Right ventricle myocardium inferior (tissue), 1 donor: ENCODE measurements around the gene MLPH. TPM values are rescaled to one million over a fixed set of nuclear protein-coding genes. Genes with fewer than 3 reads are reported as not detected.
A peak's percentile ranks its signal among the peaks of the same experiment; 100 is the strongest.

Experiments
- ATAC-seq: fragments of 200-7000 bp; cut with Tn5 transposase; one replicate; pipeline ENCODE4 v1.9.1; 2020; ENCODE audit warnings: mild to moderate bottlenecking, moderate library complexity
- DNase-seq: peaks from one replicate; pipeline ENCODE4 v3.0.0; 2021; ENCODE audit errors: missing footprints
- intact Hi-C: fragments of 100-400 bp; cut with DNase I; formaldehyde crosslinking; loops from one replicate; pipeline ENCODE4 v1.11.0; 2022
- total RNA-seq: library from RNA; stranded (reverse); fragmentation: NEBNext Ultra II Directional; extraction: Animal tissue kit (Norgen Biotek cat#: 25700); gene quantifications from one replicate; pipeline ENCODE4 v1.2.1, GENCODE V29; 2021
- donor health status: DM: no; HTN: yes; CAD: no; lungs with severe emphysema.

Gene MLPH
- total RNA-seq, 1 donor from 2014 or later = 79.0 TPM

DNA sequence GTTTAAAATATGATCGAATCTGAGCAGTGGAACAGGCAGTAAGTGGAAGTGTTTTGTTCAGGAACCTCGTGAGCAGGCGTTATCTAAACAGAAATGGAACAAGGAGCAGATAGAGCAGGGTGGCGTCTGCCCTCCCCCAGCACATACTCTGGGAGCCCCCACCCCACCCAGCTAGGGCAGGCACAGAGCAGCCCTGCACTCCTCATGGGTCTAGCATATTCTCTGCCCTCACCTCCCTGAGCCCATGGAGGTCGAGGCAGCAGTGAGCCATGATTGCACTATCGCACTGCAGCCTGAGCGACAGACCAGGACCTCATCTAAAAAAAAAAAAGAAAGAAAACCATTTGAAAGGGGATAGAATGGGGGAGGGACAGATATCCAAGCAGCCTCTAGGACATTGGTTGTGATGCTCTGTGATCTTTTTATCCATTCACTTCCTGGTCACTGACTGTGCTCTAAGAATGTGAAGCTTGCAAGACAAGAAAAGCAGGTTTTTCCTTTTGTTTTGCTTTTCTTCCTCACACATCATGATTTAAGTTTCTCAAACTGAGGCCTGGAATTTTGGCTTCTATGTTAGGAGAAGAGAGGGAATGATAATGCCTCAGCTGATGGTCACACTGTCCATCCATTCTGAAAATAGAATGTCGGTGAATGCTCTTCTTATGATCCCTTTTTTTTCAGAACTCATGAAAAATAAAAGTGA lies 3.1 kb downstream of the MLPH start:
- ATAC-seq = no peak
- no peak for DNase-seq
- intact Hi-C loops = no loop called here

DNA sequence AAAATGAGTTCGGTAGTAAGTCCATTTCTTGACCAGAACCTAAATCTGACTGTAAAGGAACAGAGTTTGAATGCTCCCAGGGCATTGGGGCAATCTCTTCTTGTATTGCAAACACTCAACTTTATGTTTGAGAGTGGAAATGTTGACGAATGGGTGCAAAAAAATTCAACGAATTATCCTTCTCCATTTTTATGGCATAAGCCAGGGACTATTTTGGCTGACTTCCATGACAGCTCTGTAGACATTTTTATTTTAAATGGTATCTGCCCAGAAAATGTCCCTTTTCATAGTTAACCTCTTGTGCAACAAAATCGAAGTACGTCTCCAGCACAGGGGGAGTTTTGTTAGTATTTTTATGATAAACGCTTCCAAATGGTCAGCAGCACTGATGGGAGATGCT lies 3.7 kb downstream of the MLPH start:
- ATAC-seq (no peak), DNase-seq (no peak)
- intact Hi-C loops = no loop called here

DNA sequence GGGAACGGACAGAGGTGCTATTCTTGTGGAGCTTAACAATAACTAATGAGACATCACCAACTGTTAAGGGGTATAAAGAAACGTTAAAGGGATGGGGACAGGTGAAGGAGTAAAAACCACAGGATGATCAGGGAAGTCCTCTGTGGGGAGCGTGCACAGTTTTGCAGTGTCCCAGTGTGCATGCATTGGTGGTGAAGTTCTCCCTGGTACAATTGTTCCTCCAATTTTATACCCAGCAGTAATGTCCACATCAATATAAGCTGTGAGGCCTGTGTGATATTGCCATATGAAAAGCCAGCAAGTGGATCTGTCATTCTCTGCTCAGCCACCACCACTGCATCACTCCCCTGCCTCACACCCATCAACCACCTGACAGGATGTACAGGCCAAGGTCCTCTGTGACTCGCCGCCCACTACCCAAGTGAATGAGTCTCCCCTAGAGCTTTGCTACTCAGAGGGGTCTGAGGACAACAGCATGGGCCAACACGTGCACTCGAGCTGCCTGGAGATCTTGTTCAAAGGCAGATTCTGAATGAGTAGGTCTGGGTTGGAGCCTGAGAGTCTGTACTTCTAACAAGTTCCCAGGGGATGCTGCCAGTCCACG lies 4.6 kb downstream of the MLPH start:
- ATAC-seq (no peak), DNase-seq (no peak)
- intact Hi-C loops = no loop called here

DNA sequence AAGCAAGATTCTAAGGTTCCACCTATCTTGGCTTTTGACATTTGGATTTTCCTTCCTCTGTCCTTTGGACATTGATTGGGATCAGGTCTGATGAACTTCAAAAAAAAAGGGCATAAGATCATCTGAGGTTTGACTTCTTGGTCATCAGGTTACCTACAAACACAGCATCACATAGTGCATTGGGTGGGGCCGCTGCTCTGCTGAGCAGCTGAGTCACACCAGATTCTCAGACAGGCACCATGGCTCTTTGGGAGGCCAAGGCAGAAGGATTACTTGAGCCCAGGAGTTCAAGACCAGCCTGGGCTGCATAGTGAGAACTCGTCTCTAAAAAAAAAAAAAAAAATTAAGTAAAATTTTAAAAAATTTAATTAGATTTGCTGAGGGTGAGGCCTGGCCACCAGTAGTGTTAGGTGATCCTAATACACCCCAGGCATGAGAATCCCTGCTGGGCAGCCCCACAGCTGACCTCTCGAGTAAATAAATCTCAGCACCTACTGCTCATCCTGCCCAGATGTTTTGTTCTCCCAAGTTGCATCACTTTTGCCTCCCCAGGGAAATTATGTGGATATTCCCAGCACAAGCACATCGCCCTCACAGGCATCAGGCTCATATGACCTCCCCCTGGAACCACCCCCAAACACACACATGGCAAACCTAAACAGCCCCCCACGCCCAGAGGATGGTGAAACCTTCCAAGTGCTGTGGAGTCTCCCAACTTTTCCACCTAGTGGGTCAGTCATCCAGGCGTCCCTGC lies 5.3 kb downstream of the MLPH start:
- ATAC-seq = no peak

DNA sequence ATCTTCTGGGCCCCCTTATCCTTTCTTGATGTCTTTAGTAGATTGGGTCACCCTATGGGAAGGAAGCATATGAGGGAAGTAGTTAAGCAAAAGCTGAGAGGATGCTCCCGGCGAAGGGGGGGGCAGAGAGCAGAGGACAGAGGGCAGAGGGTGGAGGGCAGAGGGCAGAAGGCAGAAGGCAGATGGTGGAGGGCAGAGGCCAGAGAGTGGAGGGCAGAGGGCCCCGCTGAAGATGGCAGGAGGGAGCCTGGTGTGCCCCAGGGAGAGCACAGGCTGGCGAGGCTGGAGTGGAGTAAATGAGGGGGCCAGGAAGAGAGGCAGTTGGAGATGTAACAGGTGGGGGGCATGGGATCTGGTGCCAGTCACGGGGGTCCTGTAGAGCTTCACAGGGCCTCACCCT lies 7.0 kb downstream of the MLPH start:
- intact Hi-C loops = no loop called here
- ATAC-seq (no peak), DNase-seq (no peak)

More for the DNA sequence above, 5.3 kb downstream of the MLPH start:
- no peak for DNase-seq
- intact Hi-C loops = no loop called here

DNA sequence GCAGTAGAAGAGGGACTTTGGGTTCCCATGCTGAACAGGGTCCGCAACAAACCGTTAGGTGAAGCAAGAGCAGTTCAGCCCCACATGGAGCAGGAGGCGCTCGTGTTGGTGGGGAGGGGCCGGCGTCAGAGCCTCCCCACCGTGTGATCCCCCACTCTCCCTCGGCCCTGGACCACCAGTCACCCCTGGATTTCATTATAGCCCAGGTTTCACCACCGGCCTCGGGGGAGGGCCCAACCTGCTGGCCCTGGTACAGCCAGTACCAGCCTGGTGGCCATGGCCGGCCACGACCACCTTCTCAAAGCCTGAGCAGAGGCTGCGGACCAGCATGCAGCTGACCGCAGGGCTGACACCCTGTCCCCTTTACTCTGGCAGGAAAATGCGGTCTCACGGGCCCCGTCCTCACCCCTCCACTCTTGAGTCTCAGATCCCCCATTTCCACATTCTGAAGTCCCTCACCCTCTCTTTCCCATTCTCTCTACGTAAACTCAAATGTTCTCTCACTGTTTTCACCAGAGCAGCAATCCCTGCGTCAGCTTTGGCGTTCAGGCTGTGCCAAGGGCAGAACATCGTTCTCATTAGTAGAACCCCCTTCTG lies 8.6 kb downstream of the MLPH start:
- ATAC-seq (no peak), DNase-seq (no peak)
- intact Hi-C loops = no loop called here

DNA sequence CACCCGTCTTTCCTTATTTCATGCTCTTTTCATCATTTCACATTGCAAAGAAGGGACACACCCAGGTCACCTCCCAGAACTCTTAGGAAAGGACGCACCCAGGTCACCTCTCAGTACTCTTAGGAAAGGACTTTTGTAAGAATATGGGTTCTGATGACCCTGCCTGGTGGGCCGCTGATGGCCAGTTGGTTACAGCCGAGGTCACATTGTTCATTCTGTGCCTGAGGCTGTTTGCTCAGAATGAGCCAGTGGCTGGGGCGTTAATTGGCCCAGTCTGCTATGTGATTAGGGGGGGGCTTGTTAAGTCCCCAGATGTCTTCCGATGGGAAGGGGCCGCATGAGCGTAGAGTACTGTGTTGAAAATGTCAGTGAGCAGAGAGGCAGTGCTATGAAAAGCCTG lies 9.4 kb downstream of the MLPH start:
- no peak for ATAC-seq
- intact Hi-C loops = no loop called here

DNA sequence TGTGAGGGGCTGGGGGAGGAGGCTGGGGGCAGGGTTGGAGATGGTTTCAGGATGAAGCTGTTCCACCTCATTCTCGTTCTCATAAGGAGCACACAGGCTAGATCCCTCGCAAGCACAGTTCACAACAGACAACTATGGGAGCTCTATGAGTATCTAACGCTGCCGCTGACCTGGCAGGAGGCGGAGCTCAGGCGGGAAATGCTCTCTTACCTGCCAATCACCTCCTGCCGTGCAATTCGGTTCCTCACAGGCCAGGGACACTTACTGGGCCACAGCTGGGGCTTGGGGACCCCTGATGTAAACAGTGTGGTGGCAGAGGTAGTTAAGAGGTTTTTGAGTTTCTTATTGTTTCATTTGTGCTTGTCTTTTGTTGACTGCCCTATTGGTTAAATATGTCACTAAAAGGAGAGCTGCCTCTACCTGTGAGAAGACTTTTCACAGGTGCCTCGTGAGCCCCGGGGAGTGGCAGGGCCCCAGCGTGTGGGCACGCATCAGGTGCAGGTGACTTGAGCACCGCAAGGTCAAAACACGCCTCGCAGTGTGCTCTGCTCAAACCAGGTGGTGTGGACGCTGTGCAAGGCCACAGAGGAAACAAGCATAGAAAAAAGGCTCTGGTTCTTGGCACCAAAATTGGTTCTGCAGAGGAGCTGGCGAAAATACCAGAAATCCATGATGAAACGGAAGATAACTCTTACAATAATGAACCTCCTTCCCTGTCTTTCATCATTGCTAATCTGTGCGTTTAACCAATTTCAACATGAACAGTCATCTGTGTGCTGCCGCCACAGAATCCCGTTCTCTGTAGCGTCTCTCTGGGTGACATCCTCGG lies 10.2 kb downstream of the MLPH start:
- DNase-seq = no peak
- intact Hi-C loops = no loop called here
- no peak for ATAC-seq

More for the DNA sequence above, 9.4 kb downstream of the MLPH start:
- no peak for DNase-seq

DNA sequence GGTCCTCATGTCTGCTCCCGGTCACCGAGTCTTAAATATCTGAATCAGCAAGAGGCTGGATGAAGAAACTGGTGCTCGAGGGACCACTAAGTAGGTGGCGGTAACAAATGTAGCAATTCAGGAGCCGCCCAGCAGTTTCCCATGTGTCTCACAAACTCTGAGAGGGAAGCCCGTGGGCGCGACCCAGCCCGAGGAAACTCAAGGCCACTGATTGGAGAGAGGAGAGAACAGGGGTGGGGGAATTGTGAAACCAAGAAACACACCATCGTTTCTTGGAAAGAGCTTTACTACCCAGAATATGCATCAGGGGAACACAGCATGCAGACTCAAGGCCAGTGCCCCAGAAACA lies 10.8 kb downstream of the MLPH start:
- intact Hi-C loops = no loop called here
- DNase-seq = no peak
- ATAC-seq = no peak

DNA sequence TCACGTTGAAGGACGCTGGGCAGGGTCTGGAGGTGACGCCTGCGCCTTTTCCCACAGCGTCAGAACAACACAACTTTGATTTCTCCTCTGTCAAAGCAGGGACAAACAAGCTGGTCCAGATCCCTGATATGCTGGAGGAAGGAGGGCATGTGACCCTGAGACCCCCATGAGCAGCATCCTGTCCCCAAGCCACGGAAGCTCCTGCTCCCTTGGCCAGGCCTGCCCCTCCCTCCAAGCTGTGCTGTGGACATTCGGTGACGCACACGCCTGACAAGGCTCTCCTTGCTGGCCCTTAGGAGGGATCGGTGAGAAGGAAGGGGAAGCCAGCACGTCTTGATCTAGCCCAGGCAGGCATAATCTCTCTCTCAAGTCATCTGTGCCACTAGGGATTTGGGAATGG lies 11.3 kb downstream of the MLPH start:
- intact Hi-C loops = no loop called here

DNA sequence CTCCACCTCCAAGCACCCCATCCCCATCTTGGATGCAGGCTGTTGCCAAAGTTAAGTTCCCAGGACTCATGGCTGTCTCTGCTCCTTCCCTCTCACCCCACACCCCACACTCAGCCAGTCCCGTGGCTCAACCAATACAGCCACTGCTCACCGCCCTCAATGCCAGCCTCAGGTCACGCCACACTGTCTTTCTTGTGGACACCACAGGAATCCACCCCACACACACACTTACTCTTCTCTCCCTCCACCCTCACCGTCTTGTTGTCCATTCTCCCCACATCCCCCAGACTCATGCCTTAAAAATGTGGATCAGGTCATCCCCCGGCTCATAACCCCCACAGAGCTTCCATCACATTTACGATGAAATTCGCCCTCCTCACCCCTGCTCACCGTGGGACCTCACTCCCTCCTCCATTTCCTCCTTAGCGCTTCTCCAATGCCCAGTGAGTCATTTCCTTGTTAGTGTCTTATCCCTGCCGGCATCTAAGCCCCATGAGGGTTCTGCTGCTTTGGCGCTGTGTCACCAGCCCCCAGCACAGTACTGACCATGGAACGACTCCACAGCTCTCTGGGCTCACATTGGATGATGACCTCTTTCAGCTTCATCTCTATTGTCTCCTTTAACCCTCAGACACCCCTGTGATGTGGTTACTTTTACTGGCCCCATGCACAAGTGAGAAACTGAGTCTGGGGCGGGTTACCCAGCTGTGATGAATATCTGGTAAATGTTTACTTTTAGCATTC lies 13.8 kb downstream of the MLPH start:
- ATAC-seq = no peak
- DNase-seq = no peak
- intact Hi-C loops = no loop called here

More for the DNA sequence above, 11.3 kb downstream of the MLPH start:
- ATAC-seq (no peak), DNase-seq (no peak)

DNA sequence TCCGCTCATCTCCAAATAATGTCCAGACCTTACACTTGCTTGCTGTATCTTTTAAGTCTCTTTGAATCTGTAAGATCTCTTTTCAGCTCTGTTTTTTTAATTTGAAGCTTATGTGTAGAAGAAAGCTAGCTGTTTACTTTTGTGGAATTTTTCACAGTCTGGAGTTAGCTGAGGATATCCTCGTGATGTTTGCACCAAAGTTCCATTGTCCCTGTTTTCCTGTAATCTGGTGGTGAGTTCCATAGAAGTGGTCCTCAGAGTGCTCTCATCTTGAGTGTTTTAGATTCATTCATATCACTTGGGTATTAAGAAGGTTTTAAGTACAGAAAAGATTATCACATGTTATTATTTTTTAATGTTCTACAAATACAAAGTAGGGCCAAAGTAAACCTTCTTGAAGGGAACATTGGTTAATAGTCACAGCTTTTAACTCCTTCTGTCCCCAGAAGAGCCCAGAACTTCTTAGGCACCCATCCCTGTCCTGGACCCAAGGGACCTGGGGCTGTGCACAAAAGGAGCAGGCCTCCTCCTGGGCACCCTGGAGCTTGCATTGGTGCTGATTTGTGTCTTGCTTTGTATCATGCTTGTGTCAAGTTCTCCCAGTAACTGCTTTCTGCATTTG lies 15.0 kb downstream of the MLPH start:
- intact Hi-C loops = no loop called here
- ATAC-seq (no peak), DNase-seq (no peak)

DNA sequence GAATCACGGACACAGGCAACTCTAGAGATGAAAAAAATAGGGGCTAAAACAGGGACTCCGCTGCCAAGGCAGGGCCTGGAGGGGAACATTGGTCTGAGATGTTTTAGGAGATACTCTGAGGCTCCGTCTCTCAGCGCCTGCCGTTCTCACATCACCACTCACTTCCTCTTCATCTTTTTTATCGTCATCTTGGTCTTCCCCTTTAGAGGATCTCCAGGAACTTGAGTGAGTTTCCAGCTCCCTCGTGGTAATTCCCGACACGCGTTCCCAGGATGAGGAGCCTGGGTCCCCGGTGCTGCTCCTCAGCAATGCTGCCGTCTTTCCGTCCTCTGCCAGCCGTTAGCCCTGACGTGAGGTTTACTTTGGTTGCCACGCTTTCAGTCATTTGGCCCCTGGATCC lies 16.1 kb downstream of the MLPH start:
- intact Hi-C loops = no loop called here
- DNase-seq (no peak), ATAC-seq (no peak)

DNA sequence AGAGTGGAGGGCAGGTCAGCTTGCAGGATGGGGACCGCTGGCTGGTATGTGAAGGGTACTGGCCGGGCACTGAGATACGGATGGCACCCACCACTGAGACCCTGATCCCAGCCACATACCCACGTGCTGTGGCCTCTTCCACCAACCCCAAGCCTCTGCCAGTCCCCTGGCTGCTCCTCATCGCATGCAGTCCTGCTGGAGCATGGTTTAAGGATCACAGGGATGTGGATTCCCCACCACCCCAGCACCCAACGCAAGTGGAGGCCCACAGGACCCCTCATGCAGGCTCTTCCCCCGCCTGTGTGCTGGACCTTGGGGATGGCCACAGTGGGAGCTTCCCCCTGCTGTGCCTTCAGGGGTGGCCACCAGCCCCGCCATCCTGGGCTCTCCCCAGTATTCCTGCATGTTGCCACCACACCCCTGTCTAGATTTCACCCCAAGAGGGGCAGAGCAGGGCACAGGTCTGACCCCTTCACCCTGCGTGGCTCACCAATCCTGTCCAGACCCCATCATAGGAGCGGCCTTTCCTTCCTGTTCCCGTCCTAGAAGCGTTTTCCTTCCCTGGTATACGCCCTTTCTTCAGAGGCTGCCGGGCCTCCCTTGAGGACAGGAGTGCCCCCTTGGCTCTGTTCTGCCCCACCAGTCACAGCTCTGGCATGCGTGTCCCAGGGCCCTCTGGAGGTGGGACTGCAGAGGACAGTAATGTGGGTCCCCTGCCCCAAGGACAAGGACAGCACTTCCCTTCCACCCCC lies 18.3 kb downstream of the MLPH start:
- intact Hi-C loops = no loop called here
- no peak for ATAC-seq
- DNase-seq = peak; percentile 50

DNA sequence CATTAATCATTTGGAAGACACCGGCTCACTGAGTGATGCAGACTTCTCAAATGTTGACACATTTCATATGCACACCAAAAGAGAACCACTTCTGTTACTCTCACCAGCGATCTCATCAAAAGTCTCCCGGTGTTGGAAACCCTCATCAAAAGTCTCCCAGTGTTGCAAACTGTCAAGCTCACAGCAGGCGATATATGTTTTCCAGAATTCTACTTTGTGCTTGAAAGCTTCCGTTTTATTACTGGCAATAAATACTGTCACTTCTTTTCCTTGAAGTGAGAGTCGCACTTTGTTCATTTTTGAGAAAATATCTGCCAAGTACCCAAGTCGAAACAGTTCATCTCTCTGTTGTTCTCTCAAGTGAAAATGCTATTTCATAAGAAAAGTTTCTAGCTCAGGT lies 20.5 kb downstream of the MLPH start:
- ATAC-seq = no peak
- intact Hi-C loops = no loop called here
- no peak for DNase-seq

DNA sequence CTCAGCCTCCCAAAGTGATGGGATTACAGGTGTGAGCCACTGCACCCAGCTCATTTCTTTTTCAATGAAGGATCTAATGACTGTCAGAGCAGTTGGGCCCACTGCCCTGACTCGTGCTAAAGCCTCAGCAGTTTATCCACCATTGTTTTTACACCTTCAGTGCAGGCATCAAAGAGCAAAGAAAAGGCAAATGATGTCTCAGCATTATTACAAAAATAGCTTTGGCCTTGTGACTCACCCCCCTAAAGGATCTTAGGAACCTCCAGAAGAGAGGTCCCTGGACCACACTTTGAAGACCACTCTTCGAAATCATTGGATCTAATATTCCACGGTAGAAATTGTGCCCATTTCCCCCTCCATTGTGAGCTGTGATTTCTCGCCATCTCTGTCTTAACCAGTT lies 21.3 kb downstream of the MLPH start:
- ATAC-seq (no peak), DNase-seq (no peak)
- intact Hi-C loops = no loop called here

DNA sequence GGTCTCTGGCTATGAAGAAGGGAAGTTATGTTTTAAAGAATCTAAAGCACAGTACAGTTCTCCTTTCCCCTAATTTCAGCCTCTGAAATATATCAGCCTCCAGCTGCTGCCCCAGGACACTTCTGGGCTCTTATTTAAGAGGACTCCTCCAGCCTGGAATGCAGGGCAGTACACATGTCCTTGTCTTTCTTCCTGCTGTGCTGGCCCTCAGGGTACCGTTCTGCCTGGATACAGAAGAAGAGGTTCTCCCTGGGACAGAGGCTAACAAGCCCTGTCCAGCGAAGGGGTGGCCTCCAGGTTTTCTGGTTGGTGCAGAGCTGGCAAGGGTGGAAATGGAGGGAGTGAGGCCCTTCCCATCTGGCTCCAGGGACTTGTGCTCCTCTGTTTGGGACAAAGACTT lies 22.1 kb downstream of the MLPH start:
- ATAC-seq = no peak
- intact Hi-C loops = no loop called here
- DNase-seq = peak; percentile 16
